HG03457 (cell line): ENCODE measurements around the gene EVI5.
"Not testable (repeated sequence)": the region's sequence is repeated elsewhere in the genome, so short reads cannot be mapped to it uniquely, and the experiment has no call there.

ENCODE experiments used
- ATAC-seq: cut with Tn5 transposase; IDR thresholded peaks from one replicate; pipeline ENCODE4 v1.9.1; 2021; ENCODE audit warnings: moderate number of reproducible peaks; ENCODE audit not compliant: unreplicated experiment

The EVI5 gene

DNA sequence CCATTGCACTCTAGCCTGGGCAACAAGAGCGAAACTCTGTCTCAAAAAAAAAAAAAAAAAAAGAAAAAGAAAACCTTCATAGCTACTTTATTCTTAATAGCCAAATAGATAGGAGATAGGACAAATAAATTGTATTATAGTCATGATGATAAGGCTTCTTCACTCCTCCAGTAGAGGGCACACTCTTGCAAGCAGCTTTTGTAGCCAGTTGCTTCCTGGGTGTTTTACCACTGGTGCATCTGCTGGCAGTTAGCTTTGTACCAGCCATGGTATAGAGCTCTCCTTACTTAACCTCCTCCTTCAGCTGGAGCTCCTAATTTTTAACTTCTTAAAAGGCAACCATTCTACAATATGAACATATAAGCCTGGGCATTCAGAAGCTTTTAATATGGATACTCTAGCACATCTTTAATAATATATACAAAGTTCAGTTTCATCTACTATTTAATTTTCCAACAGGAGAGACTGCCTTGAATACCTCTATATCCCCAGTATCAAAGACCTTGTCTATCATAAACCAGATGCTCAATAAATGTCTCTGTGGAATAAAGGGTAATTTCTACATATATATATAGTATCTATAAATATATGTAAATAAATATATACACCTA, 35.8 kb downstream of the EVI5 start:
- no peak for ATAC-seq

DNA sequence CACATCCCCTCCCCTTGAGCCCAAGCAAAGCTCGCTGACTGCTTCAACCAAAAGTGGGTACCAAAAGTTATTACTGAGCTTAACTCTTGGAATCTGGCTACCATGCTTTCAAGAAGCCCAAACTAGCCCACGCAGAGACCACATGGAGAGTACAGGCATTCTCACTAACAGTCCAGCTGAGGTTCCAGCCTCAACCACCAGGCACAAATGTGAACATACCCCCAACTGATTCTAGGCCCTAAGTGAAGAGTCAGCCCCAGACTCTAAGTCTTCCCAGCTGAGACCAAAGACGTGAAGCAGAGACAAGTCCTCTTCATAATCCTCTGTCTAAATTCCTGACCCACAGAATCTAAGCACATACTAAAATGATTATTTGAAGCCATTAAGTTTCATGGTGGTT, 36.8 kb downstream of the EVI5 start:
- no peak for ATAC-seq

DNA sequence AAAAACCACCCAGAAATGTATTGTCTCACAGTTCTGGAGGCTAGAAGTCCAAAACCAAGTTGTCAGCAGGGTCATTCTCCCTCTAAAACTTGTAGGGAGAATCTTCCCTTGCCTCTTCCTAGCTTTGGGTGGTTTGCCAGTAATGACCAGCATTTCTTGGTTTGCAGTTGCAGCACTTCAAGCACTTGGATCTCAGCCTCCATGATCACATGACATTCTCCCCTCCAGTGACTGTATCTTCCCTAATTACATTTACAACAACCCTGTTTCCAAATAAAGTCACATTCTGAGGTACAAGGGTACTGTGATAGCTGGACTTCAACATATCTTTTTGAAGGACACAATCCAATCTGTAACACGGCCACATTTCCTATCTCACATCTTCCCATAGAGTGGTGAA, 37.2 kb downstream of the EVI5 start:
- no peak for ATAC-seq

DNA sequence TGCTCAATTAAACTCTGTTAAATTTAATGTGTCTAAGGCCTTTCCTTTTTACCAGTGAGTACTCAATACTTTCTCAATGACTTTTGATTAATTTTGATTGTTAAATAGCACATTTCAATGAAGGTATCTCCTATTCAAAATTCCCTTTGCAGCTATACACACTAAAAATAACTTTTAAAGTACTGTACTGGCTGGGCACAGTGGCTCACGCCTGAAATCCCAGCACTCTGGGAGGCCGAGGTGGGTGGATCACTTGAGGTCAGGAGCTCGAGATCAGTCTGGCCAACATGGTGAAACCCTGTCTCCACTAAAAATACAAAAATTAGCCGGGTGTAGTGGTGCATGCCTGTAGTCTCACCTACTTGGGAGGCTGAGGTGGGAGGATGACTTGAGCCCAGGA, 38.7 kb downstream of the EVI5 start:
- not testable (repeated sequence) for ATAC-seq

DNA sequence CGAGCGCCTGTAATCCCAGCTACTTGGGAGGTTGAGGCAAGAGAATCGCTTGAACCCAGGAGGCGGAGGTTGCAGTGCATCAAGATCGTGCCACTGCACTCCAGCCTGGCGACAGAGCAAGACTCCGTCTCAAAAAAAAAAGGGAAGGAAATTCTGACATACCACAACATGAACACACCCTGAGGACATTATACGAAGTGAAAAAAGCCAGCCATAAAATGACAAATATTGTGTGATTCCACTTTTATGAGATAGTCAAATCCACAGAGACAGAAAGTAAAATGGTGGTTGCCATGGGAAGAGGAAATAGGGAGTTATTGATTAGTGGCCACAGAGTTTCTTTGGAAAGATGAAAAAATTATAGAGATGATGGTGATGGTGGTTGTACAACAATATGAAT, 41.7 kb downstream of the EVI5 start:
- ATAC-seq: no peak

DNA sequence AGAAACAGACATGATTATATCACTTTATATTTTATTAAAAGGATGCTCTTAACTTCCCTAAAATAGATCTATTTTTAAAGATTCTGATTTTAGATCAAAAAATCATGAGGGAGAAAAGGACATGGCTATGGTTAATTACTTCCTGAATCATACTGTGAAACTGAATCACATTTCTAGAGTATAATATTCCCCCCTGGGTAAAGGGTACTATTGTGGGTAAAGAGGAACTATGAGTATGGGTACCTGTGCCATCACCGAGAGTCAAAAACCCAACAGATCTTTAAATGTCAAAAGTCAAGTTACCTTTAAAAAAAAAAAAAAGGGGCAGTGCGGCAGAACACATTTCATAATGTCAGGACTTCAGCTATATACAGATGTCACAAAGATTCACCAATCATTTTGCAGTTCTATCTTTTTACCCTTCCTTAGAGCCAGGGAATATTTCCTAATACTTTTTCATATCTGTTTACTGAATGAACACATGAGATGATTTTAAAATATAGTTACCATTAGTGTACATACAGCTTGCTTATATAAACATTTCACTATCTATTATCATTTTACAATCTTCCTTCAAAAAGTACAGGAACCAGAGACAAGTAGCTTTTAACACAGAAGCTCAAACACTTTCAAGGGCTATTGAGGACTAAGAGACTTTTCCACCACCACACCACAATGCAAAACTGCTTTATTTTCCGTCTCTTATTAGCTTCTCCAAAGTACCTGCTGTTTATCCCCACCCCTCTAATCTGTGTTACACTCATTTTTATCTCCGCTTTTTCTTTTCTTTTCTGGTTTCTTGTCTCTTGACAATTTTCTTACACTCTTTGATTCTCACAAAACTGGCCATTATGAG, 45.0 kb downstream of the EVI5 start:
- ATAC-seq: no peak

DNA sequence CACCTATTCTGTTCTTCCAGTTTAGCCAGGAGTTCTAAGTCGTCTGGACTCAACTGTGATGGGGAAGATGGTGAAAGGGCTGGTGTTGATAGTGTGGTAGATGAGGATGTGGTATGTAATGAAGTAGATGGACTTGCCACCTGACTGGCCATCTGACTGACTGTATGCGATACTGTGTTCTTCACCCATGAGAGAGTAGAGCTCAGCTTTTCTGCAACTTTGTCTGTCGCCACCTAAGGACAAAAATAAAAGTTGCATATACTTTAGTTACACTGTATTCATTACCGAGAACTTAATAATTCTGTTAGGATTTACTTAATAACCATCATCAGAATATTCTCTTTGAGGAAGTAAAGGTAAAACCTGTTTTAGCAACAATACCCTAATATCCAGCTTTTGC, 48.5 kb downstream of the EVI5 start:
- ATAC-seq: no peak

DNA sequence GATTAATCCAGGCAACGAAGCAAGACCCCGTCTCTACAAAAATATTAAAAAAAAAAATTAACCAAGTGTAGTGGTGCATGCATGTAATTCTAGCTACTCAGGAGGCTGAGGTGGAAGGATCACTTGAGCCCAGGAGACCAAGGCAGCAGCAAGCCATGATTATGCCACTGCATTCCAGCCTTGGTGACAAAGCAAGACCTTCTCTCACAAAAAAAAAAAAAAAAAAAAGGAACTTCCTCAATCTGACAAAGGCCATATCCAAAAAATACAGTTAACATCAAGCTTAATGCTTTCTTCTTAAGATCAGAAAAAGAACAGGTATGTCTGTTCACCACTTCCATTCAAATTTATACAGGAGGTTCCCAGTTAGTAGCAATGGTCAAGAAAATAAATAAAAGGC, 54.4 kb downstream of the EVI5 start:
- ATAC-seq: no peak

DNA sequence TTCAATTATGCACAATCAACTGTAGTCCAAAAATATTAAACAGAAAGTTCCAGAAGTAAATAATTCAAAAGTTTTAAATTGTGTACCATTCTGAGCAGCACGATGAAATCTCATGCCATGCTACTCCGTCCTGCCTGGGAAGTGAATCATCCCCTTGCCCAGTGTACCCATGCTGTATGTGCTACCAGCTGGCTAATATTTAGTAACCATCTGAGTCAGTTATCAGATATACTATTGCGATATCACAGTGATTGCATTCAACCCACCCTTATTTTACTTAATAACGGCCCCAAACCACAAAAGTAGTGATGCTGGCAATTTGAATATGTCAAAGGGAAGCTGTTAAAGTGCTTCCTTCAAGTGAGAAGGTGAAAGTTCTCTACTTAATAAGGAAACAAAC, 56.2 kb downstream of the EVI5 start:
- no peak for ATAC-seq

DNA sequence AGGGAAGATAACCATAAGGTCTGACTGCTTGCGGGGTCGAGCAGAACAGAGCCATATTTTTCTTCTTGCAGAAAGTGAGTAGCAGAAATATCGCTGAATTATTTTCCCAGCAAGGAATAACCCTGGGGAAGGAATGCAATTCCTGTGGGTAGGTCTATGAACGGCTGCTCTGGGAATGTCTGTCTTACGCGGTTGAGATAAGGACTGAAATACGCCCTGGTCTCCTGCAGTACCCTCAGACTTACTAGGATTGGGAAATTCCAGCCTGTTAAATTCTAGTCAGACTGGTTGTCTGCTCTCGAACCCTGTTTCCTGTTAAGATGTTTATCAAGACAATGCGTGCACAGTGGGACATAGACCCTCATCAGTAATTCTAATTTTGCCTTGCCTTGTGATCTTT, 61.2 kb downstream of the EVI5 start:
- ATAC-seq: not testable (repeated sequence)

DNA sequence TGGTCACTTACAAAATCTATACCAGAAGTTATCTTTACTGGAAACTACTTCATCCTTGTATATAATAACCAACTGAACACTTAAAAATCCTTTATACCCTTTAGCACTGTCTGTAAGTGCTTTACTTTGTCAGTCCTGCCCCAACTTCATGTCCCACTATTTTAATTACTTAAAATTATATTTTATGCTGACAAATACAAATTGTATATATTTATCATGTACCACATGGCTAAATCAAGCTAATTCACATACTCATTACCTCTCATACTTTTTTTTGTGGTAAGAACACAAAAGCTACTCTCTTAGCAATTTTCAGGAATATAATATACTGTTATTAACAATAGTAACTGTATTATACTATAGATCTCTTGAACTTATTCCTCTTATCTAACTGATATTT, 63.0 kb downstream of the EVI5 start:
- no peak for ATAC-seq

DNA sequence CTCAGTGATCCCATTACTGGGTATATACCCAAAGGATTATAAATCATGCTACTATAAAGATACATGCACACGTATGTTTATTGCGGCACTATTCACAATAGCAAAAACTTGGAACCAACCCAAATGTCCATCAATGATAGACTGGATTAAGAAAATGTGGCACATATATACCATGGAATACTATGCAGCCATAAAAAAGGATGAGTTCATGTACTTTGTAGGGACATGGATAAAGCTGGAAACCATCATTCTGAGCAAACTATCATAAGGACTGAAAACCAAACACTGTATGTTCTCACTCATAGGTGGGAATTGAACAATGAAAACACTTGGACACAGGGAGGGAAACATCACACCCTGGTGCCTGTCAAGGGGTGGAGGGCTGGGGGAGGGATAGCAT, 63.8 kb downstream of the EVI5 start:
- not testable (repeated sequence) for ATAC-seq

DNA sequence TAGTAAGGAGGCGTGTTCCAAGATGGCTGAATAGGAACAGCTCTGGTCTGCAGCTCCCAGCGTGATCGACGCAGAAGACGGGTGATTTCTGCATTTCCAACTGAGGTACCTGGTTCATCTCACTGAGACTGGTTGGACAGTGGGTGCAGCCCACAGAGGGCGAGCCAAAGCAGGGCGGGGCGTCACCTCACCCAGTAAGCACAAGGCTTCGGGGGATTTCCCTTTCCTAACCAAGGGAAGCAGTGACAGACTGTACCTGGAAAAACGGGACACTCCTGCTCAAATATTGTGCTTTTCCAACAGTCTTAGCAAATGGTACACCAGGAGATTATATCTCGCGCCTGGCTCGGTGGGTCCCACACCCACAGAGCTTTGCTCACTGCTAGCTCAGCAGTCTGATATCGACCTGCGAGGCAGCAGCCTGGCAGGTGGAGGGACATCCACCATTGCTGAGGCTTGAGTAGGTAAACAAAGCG, 69.4 kb downstream of the EVI5 start:
- not testable (repeated sequence) for ATAC-seq

DNA sequence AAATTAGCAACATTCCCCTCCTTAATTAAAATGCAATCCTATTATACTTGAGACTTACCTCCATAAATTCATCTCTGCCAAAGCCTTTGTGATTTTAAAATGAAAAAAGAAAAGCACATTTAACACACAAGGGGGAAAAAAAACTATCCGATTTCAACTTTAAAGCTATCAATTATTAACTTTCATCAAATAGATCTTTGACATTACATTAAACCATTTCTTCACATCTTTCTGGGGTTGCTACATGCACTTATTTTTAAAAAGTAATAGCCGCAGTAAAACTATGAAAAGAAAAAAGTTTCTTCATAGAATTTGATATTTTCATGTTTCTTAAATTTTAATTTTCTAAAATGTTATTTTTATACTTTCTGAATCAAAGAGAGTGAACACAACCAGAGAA, 71.0 kb downstream of the EVI5 start:
- no peak for ATAC-seq

DNA sequence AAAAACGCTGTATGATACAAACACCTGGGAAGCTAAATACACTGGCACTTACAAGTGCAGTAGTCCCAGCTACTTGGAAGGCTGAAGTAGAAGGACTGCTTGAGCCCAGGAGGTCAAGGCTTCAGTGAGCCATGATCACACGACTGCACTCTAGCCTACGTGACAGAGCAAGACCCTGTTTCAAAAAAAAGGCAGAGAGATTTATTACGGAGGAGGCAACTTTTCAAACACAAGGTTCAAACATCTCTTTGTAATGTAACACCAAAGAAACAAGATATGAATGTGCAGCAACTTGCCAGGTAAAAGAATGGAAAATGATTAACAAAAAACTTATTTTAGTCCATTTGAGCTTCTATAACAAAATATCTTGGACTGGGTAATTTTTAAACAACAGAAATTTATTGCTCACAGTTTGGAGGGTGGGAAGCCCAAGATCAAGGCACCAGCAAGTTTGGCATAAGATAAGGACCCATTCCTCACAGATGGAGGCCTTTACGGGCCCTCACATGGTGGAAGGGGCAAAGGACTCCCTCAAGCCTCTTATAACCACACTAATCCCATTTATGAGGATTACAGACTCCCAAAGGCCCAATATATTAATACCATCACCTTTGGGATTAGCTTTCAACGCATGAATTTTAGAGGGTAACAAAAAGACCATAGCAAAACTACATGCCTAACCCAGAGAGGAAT, 73.3 kb downstream of the EVI5 start:
- no peak for ATAC-seq

DNA sequence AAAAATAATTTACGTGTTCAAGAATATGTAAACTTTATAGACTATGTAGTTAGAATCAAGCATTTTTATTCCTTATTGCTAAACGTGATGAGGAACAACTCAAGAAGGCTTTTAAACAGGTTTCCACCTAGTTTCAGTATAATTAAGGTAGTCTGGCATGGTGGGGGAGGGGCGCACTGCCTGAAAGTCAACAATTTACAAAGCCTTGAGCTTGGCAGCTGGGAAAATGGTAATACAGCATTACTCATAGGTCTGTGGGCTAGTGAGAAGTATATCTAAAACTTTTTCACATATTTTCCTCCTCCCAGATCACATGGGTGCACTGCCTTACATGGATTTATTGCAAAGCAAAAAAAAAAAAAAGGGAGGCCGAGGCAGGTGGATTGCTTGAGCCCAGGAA, 75.2 kb downstream of the EVI5 start:
- no peak for ATAC-seq

DNA sequence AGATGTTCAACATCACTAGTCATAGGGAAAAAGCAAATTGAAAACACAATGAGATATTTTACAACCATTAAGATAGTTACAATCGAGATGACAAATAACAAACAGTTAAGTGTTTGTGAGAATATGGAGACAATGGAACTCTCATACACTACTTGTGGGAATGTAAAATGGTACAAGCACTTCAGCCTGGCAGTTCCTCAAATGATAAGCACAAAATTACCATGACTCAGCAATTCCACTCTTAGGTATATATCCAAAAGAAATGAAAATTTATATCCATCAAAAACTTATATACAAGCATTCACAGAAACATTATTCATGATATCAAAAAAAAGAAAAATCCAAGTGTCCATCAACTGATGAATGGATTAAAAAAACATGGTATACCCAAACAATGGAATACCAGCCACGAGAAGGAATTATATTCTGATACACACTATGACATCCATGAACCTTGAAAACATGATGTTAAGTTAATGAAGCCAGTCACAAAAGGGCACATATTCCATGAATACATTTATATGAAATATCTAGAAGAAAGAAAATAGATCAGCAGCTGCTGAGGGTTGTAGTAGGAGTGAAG, 76.4 kb downstream of the EVI5 start:
- ATAC-seq: no peak

DNA sequence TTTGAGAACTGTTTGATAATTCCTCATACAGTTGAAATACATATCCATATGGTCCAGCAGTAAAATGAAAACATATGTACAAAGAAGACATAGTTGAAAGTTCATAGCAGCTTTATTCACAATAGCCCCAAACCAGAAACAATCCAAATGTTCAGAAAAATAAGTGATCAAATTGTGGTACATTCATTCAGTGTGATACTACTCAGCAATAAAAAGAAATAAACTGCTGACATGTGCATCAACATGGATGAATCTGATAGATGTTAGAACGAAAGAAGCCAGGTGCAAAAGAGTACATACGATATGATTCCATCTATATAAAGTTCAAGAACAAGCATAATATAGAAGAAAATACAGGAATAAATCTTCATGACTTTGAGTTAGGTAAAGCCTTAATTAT, 77.2 kb downstream of the EVI5 start:
- ATAC-seq: no peak

DNA sequence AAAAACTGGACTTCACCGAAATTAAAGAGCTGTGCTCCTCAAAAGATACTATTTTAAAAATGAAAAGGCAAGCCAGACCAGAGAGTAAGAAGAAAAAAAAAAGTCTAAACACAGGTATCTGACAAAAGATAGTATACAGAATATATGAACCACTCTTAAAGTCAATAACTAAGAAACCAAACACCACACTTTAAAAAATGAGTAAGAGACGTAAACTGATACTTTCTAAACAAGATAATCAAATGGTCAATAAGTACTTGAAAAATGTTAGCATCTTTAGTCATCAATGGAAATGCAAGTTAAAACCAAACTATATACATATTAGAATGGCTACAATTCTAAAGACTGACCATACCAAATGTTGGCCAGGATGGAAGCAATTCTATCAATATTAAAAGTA, 77.6 kb downstream of the EVI5 start:
- ATAC-seq: no peak

DNA sequence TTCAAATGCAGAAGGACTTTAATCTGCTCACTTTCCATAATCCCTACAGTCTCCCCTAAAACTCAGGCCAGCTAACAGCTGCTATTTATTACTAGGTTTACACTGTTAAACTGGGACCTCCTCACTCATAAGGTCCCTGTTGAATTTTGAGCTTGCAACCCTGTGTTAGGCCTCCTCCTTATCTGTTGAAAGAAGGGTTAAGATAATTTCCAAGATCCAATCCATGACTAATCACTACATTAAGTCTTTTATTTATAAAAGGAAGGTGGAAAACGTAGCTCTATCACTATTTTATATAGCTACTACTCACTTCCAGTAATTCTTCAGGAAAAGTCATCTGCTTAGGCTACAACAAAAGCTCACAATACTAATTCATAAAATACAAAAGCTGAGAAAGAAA, 79.5 kb downstream of the EVI5 start:
- no peak for ATAC-seq

DNA sequence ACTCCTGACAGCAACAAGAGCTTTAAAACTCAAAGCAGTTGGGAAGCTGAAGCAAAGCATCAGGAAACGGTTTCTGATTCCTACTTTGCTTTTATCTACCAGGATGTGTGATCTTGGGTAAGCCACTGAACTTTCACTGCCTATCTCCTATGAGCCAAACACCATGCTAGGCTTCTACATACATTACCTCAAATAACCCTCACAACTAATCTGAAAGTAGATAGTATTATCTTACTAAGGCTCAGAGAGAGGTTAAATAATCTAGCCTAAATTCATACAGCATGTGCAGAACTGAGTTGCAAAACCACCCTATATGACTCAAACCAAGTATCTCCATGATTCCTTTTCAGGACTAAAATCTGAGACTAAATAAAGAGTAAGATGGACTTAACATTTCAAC, 83.8 kb downstream of the EVI5 start:
- ATAC-seq: no peak

DNA sequence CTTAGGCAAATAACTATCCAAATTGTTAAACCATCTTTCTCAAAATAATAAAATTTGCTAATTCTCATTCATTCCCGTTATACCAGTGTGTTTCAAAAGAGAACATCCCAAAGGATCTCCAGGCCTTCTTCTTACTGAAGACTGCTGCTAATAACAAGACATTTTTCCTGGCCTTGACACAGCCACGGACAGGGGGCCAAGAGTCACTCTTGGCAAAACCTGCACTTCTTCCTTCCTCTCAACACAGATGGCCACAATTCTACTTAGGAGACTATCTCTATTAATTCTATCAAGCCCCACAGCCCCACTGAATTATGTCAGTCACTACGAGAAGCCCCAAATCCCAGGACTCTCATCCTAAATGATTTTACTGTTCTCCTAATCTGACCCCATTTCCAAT, 86.0 kb downstream of the EVI5 start:
- no peak for ATAC-seq
